Upper lobe of right lung (tissue), 1 donor: Measurements from ENCODE around the gene TANC1. TPM values are rescaled to one million over a fixed set of nuclear protein-coding genes. Genes with fewer than 3 reads are reported as not detected.

Experiments
- ATAC-seq: fragments of 200-7000 bp; cut with Tn5 transposase; one replicate; pipeline ENCODE4 v1.9.1; 2020; ENCODE audit warnings: mild to moderate bottlenecking, moderate library complexity
- DNase-seq: peaks from one replicate; pipeline ENCODE4 v3.0.0-alpha.2; 2020
- H3K27ac ChIP-seq: fragments of 200-600 bp; one replicate; pipeline ENCODE4 v1.8.0; 2022
- H3K27me3 ChIP-seq: fragments of 200-600 bp; one replicate; pipeline ENCODE4 v1.8.0; 2022; ENCODE audit warnings: mild to moderate bottlenecking
- H3K36me3 ChIP-seq: fragments of 200-600 bp; one replicate; pipeline ENCODE4 v1.8.0; 2022
- H3K4me1 ChIP-seq: fragments of 200-600 bp; one replicate; pipeline ENCODE4 v1.8.0; 2022
- H3K4me3 ChIP-seq: fragments of 200-600 bp; one replicate; pipeline ENCODE4 v1.8.0; 2022; ENCODE audit warnings: mild to moderate bottlenecking
- H3K9me3 ChIP-seq: fragments of 200-600 bp; one replicate; pipeline ENCODE4 v1.8.0; 2022
- CTCF ChIP-seq: fragments of 200-600 bp; IDR thresholded peaks from one replicate; pipeline ENCODE4 v1.8.0; 2022; ENCODE audit warnings: antibody characterized with exemption
- intact Hi-C: fragments of 100-400 bp; cut with DNase I; formaldehyde crosslinking; loops from one replicate; pipeline ENCODE4 v1.11.0; 2022
- total RNA-seq: library from RNA; stranded (reverse); fragmentation: NEBNext Ultra II Directional; extraction: Animal tissue kit (Norgen Biotek cat#: 25700); gene quantifications from one replicate; pipeline ENCODE4 v1.2.1, GENCODE V29; 2021
- donor health status: DM: no; HTN: yes; CAD: no; lungs with severe emphysema.

TANC1 gene
- total RNA-seq, 1 donor from 2014 or later: 60.4 TPM

- no peak for ATAC-seq
- Histone ChIP-seq H3K36me3 (no peaks in the 10 kb centered on the region), H3K9me3 (peaks cover 15% of the 10 kb centered on the region), H3K27ac (no peak overlapping the region), H3K27me3 (no peaks in the 10 kb centered on the region), H3K4me3 (no peak overlapping the region), H3K4me1 (peaks cover 8% of the 10 kb centered on the region)
- intact Hi-C loops: no loop called here
- no peak for TF ChIP-seq CTCF
- DNase-seq: no peak
These were observed 43.7 kb downstream of the TANC1 start for GRCh38 chr2:159012142-159012541.

GRCh38 chr2:159013103-159013502 lies 44.7 kb downstream of the TANC1 start:
- H3K9me3 ChIP-seq: peaks cover 15% of the 10 kb centered on the region
- DNase-seq (no peak), ATAC-seq (no peak)
- H3K27me3 ChIP-seq: no peaks in the 10 kb centered on the region
- peaks cover 8% of the 10 kb centered on the region for H3K4me1 ChIP-seq
- H3K27ac ChIP-seq: no peak overlapping the region
- no peak overlapping the region for H3K4me3 ChIP-seq
- no peaks in the 10 kb centered on the region for H3K36me3 ChIP-seq
- TF ChIP-seq CTCF: no peak
- intact Hi-C loops: no loop called here

DNA sequence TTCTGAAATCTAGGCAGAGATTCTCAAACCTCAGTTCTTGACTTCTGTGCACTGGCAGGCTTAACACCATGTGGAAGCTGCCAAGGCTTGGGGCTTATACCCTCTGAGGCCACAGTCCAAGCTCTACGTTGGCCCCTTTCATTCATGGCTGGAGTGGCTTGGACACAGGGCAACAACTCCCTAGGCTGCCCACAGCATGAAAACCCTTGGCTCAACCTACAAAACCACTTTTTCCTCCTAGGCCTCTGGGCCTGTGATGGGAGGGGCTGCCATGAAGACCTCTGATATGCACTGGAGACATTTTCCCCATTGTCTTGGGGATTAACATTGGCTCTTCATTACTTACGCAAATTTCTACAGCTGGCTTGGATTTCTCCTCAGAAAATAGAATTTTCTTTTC lies 46.7 kb downstream of the TANC1 start:
- Histone ChIP-seq H3K9me3 (peaks cover 15% of the 10 kb centered on the region), H3K27ac (no peak overlapping the region), H3K27me3 (no peaks in the 10 kb centered on the region), H3K4me1 (peaks cover 4% of the 10 kb centered on the region), H3K4me3 (no peak overlapping the region), H3K36me3 (no peaks in the 10 kb centered on the region)
- no peak for TF ChIP-seq CTCF
- ATAC-seq: no peak
- DNase-seq: no peak
- intact Hi-C loops: no loop called here

DNA sequence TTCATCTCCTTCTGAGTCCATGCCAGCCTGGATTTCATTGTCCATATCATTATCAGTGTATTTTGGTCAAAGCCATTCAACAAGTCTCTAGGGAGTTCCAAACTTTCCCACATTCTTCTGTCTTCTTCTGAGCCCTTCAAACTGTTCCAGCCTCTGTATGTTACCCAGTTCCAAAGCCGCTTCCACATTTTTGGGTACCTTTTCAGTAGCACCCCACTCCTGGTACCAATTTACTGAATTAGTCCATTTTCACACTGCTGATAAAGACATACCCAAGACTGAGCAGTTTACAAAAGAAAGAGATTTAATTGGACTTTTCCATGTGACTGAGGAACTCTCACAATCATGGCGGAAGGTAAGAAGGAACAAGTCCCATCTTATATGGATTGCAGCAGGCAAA lies 47.4 kb downstream of the TANC1 start:
- Histone ChIP-seq H3K4me1 (no peaks in the 10 kb centered on the region), H3K4me3 (no peak overlapping the region), H3K9me3 (peaks cover 15% of the 10 kb centered on the region), H3K36me3 (no peaks in the 10 kb centered on the region), H3K27ac (no peak overlapping the region), H3K27me3 (no peaks in the 10 kb centered on the region)
- TF ChIP-seq CTCF: no peak
- ATAC-seq (no peak), DNase-seq (no peak)
- intact Hi-C loops: no loop called here

DNA sequence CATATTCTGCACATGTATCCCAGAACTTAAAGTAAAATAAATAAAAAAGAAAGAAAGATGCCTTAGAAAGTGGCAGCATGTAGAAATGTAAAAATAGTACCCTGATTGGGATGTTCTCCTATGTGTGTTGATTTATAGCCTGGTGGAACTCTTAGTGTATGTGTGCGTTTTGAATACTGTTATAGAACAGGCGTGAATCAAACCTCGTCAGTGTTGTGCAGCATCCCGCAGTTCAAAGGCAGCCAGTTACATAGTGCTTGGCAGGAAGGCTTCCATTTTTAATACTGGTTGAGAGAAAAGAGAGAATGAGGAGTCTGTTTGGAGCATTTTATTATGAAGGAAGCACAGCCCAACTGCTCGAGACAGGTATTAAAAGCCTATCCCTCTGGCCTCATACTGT lies 49.4 kb downstream of the TANC1 start:
- ATAC-seq: no peak
- Histone ChIP-seq H3K36me3 (no peaks in the 10 kb centered on the region), H3K27ac (no peak overlapping the region), H3K4me3 (no peak overlapping the region), H3K4me1 (peaks cover 10% of the 10 kb centered on the region), H3K9me3 (peaks cover 15% of the 10 kb centered on the region), H3K27me3 (no peaks in the 10 kb centered on the region)
- DNase-seq: no peak
- intact Hi-C loops: no loop called here
- no peak for TF ChIP-seq CTCF

GRCh38 chr2:159019021-159019420 lies 50.6 kb downstream of the TANC1 start:
- peaks cover 15% of the 10 kb centered on the region for H3K9me3 ChIP-seq
- no peaks in the 10 kb centered on the region for H3K36me3 ChIP-seq
- H3K27ac ChIP-seq: no peak overlapping the region
- ATAC-seq: no peak
- TF ChIP-seq CTCF: no peak
- DNase-seq: no peak
- H3K4me3 ChIP-seq: no peak overlapping the region
- H3K27me3 ChIP-seq: no peaks in the 10 kb centered on the region
- peaks cover 10% of the 10 kb centered on the region for H3K4me1 ChIP-seq
- intact Hi-C loops: no loop called here
